GM21717 (cell line): Measurements from ENCODE around the gene TMTC2.
"Not testable (repeated sequence)": the region's sequence is repeated elsewhere in the genome, so short reads cannot be mapped to it uniquely, and the experiment has no call there.

ENCODE experiments used
- ATAC-seq: cut with Tn5 transposase; IDR thresholded peaks from one replicate; pipeline ENCODE4 v1.9.1; 2021; ENCODE audit warnings: mild to moderate bottlenecking, moderate library complexity; ENCODE audit not compliant: unreplicated experiment

The TMTC2 gene

GRCh38 chr12:82723093-82723492, 36.4 kb downstream of the TMTC2 start:
- ATAC-seq = no peak

GRCh38 chr12:82723891-82724290, 37.2 kb downstream of the TMTC2 start:
- no peak for ATAC-seq

GRCh38 chr12:82725741-82726140, 39.0 kb downstream of the TMTC2 start:
- ATAC-seq = no peak

GRCh38 chr12:82727886-82728285, 41.2 kb downstream of the TMTC2 start:
- no peak for ATAC-seq

- ATAC-seq = no peak
Measured at GRCh38 chr12:82728710-82729109, 42.0 kb downstream of the TMTC2 start.

- ATAC-seq = no peak
Measured at GRCh38 chr12:82730953-82731459, 44.3 kb downstream of the TMTC2 start.

- no peak for ATAC-seq
Measured at GRCh38 chr12:82740129-82741000, 53.7 kb downstream of the TMTC2 start.

- ATAC-seq = no peak
Measured at GRCh38 chr12:82745063-82745674, 58.5 kb downstream of the TMTC2 start.

GRCh38 chr12:82745807-82746206, 59.1 kb downstream of the TMTC2 start:
- ATAC-seq = no peak

- no peak for ATAC-seq
Measured at GRCh38 chr12:82746668-82747067, 60.0 kb downstream of the TMTC2 start.

- no peak for ATAC-seq
Measured at GRCh38 chr12:82749015-82749414, 62.3 kb downstream of the TMTC2 start.

GRCh38 chr12:82754856-82755255, 68.2 kb downstream of the TMTC2 start:
- ATAC-seq = no peak

GRCh38 chr12:82756303-82756702, 69.6 kb downstream of the TMTC2 start:
- no peak for ATAC-seq

- ATAC-seq = no peak
Measured at GRCh38 chr12:82757059-82757458, 70.4 kb downstream of the TMTC2 start.

- no peak for ATAC-seq
Measured at GRCh38 chr12:82757656-82758055, 71.0 kb downstream of the TMTC2 start.

GRCh38 chr12:82758749-82759330, 72.1 kb downstream of the TMTC2 start:
- ATAC-seq = no peak

- ATAC-seq = no peak
Measured at GRCh38 chr12:82760423-82760822, 73.7 kb downstream of the TMTC2 start.

GRCh38 chr12:82765206-82765605, 78.5 kb downstream of the TMTC2 start:
- not testable (repeated sequence) for ATAC-seq

- ATAC-seq = no peak
Measured at GRCh38 chr12:82765971-82766705, 79.4 kb downstream of the TMTC2 start.

- no peak for ATAC-seq
Measured at GRCh38 chr12:82774666-82775065, 88.0 kb downstream of the TMTC2 start.

GRCh38 chr12:82780517-82780916, 93.8 kb downstream of the TMTC2 start:
- no peak for ATAC-seq
